Superior temporal gyrus (tissue), 1 donor: Measurements from ENCODE around the gene CHST9.

ENCODE experiments used
- DNase-seq: peaks from one replicate; pipeline ENCODE4 v3.0.0-alpha.2; 2016; ENCODE audit errors: extremely low spot score

CHST9 gene

DNA sequence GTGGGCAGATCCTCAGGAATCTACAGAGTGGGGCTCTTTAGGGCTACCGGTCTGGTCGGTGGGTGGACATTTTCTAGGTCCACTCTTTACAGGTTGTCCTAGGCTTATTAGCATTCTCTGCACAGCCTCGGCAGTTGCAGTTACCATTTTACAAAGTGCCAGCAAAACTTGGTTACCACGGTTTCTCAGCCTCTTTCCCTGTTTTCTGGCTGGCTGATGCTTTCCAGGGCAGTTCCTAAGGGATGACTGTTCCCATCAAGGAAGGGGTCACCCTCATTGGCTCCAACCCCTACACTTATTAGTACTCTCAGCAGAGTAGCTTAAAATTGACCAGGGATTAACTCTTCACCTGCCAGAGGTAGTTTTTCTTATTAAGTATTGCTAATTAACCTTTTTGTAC, 317.6 kb downstream of the CHST9 start:
- no peak for DNase-seq

DNA sequence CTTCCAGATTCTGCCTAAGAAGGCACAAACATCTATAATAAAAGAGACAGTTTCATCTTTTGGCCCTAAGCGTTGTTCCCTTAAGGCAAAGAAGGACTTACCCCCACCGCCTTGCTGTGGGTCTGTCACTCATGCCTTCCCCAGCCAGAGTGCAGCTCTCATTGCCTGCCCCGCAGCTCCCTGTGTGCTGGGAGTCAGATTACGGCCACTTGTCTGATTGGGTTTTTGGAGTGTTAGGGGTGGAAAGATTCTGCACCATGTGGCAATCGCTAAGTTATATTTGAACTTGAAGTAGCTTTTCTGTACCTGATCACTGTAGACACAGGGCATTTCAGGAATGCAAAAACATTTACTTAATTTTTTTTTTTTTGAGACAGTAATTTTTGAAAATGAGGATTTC, 319.6 kb downstream of the CHST9 start, which contains the start of gene AQP4:
TSS of gene AQP4 (minus strand) at position 151 of the 400 bp plus-strand sequence. CDS start at position 133, 18 bp downstream.
- no peak for DNase-seq

DNA sequence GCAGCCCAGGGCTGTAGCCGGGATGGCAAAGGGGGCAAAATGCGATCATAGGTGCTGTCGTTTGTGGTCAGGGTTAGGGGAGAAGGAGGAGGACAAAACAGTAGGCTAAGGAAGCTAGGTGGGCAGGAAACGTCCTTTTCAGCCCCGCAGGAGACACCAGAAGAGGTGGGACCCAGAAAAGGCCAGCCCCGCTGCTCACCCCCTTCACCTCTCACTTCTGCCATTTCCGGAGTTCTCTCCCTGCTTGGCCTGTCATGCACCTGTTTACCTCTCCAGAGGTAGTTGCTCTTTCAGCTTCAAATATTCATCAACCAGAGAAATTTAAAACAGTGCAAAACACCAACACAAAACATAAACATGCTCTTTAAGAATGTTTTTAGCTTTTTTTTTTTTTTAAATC, 320.4 kb downstream of the CHST9 start:
- DNase-seq, result no peak

DNA sequence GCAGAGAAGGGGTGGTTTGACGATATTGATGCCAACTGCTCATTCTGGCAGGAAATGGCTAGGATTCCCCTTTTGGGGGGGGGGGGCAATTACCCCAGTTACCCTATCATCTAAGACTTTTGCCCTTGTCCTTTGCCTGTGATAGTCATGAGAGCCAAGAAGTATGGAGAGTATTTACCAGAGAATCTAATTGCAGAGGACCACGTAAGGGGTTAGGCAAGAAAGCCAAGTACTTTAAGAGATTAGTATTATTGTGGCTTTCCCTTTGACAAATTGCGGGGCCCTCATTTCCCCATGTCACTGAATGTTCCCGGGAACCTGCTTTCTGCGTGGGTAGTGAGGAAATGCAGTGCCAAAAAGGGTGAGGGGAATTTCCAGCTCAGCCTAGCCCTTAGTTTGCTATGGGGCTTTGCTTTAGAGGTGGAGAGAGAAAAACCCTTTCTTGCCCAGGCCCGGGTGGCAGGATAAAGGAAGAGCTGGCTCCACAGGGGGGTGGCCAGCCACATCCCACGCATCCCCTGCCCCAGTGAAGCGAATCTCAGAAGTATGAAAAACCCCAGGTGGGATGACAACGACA, 321.1 kb downstream of the CHST9 start:
- DNase-seq, result peak; percentile 64

DNA sequence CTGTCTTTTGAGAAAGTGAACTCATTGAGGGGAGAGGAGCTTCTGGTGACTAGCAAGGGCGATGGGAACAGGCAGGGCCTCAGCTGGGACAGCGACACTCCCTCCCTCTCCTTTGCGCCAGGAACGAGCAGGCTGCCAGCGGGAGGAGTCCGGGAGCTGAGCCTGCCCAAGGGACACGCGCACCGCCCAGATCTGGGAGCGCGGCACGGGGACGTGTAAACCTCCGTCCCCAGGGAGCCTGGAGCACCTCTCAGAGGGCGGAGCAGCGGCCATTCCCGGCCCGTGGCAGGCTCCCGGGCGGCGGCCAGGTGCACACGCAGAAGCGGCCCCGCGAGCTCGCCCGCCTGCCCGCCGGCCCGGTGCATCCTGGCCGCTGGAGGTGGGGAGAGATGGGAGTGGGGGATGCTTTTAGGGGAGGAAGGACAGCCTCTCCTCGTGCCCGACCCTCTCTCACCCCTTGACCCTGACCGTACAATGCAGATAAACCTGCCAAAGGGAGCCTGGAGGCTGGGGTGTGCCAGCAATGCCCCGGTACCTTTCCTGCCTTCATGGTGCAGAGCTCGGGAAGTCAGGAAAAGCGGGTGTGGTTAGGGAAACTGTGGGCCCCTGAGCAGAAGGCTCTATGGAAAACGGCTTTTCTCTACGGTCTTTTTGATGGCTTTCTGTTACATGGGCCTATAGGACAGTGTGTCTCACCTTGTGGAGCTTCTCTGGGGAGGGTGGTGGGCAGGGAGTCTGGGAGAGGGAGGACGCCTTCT, 321.8 kb downstream of the CHST9 start:
- DNase-seq, result peak; percentile 68

DNA sequence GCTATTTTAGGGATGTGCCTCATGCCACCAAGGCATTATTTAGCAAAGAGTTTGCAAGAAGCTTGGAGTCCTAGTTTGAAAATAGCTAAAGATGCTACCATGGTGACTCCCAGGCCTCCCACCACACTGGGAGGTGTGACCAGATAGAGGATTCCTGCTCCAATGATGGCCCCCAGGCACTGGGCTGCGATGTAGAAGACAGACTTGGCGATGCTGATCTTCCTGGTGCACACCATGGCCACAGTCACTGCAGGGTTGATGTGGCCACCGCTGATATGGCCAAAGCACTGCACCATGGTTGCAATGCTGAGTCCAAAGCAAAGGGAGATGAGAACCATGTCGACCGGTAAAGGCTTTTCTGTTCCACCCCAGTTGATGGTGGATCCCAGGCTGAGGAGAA, 323.0 kb downstream of the CHST9 start:
- DNase-seq, result no peak
